ENCODE data around the gene KCNT2. TPM values are rescaled to one million over a fixed set of nuclear protein-coding genes. Genes with fewer than 3 reads are reported as not detected.

KCNT2 gene
- total and polyA plus RNA-seq, 4 donors, result 1.7 to 11.2 (median 6.8) TPM

GRCh38 chr1:196609370-196609737 is 1.1 kb upstream of the KCNT2 start:
- 27% methylated on average over 10 of the region's 10 CpGs for WGBS
- no peak for DNase-seq (ENCODE audit: low spot score)
- no peaks in the 10 kb centered on the region for H3K27me3 ChIP-seq (ENCODE audit: control insufficient read depth in 4 of 4, insufficient read depth in 4 of 4, low read length in 3 of 4)
- peaks cover 1 to 33% (median 12%) of the 10 kb centered on the region in 4 donors for H3K4me1 ChIP-seq (ENCODE audit: control insufficient read depth in 4 of 4, insufficient read depth in 4 of 4, low read length in 3 of 4)
- no peaks in the 10 kb centered on the region for H3K9me3 ChIP-seq (ENCODE audit: control insufficient read depth in 4 of 4, low read length in 3 of 4)
- no peaks in the 10 kb centered on the region for H3K36me3 ChIP-seq (ENCODE audit: control insufficient read depth in 4 of 4, insufficient read depth in 3 of 4, low read depth in 1 of 4, low read length in 3 of 4)
- H3K27ac ChIP-seq (ENCODE audit: low read depth in 1 of 2, low read length in 2 of 2), result peak overlapping the region; percentile 93 to 94
- TF ChIP-seq TAF1 (conservative IDR thresholded peaks at IDR 0.05), result peak; percentile 62
- no peak for TF ChIP-seq ZBTB33 (IDR thresholded peaks at IDR 0.05)
- TF ChIP-seq RAD21 (IDR thresholded peaks at IDR 0.05), result peak in 1 of 2 donors; percentile 5
- peak overlapping the region; percentile 71 to 91 (median 85) for H3K4me3 ChIP-seq (ENCODE audit: low read depth in 1 of 3, low read length in 3 of 3)
- H3K9ac ChIP-seq (ENCODE audit: low read depth in 1 of 2, low read length in 2 of 2), result peak overlapping the region; percentile 49 to 82

DNA sequence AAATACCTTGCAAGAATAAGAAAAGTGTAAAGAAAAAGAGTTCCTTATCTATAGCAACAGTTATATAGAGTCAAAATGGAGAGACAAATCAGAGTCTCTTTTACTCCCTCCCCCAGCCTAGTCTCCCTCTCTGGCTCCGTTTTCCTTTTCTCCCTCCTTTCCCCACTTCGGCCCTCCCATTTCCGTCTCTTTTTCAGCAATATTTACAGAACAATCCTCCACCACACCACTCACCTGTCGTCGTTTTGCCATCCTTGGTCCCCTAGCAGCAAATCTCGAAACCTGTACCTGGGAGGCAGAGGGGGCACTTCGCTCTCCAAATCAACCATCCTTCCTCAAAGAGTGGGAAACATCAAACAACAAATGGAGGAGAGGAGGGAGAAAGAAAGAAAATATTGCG is 259 bp downstream of the KCNT2 start:
- no peaks in the 10 kb centered on the region for H3K36me3 ChIP-seq (ENCODE audit: control insufficient read depth in 4 of 4, insufficient read depth in 3 of 4, low read depth in 1 of 4, low read length in 3 of 4)
- H3K27me3 ChIP-seq (ENCODE audit: control insufficient read depth in 4 of 4, insufficient read depth in 4 of 4, low read length in 3 of 4), result no peaks in the 10 kb centered on the region
- TF ChIP-seq FOXA2 (IDR thresholded peaks at IDR 0.05) (no peak), RAD21 (IDR thresholded peaks at IDR 0.05) (no peak), HNF4G (IDR thresholded peaks at IDR 0.05) (no peak), ZBTB33 (IDR thresholded peaks at IDR 0.05) (no peak), REST (IDR thresholded peaks at IDR 0.05) (no peak), TAF1 (conservative IDR thresholded peaks at IDR 0.05) (no peak), MAX (IDR thresholded peaks at IDR 0.05) (no peak), CTCF (IDR thresholded peaks at IDR 0.05; ENCODE audit: low read depth, low read length, missing input control) (no peak), GABPA (IDR thresholded peaks at IDR 0.05 in 1 of 2, conservative IDR thresholded peaks at IDR 0.05 in 1 of 2) (no peak), SP1 (IDR thresholded peaks at IDR 0.05) (no peak), EGR1 (IDR thresholded peaks at IDR 0.05; ENCODE audit: low read depth in 2 of 2) (no peak), YY1 (IDR thresholded peaks at IDR 0.05) (no peak), NR2F2 (IDR thresholded peaks at IDR 0.05) (no peak), FOXA1 (IDR thresholded peaks at IDR 0.05) (no peak), RXRA (IDR thresholded peaks at IDR 0.05) (no peak)
- TF ChIP-seq, protein P1, sequence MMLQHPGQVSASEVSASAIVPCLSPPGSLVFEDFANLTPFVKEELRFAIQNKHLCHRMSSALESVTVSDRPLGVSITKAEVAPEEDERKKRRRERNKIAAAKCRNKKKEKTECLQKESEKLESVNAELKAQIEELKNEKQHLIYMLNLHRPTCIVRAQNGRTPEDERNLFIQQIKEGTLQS (IDR thresholded peaks at IDR 0.05), result no peak
- H3K9ac ChIP-seq (ENCODE audit: low read depth in 1 of 2, low read length in 2 of 2), result peak overlapping the region; percentile 82 to 86
- peak overlapping the region; percentile 93 to 94 for H3K27ac ChIP-seq (ENCODE audit: low read depth in 1 of 2, low read length in 2 of 2)
- no peaks in the 10 kb centered on the region for H3K9me3 ChIP-seq (ENCODE audit: control insufficient read depth in 4 of 4, low read length in 3 of 4)
- peak overlapping the region; percentile 71 to 91 (median 85) for H3K4me3 ChIP-seq (ENCODE audit: low read depth in 1 of 3, low read length in 3 of 3)
- H3K4me1 ChIP-seq (ENCODE audit: control insufficient read depth in 4 of 4, insufficient read depth in 4 of 4, low read length in 3 of 4), result peaks cover 3 to 38% (median 18%) of the 10 kb centered on the region in 4 donors
- 2% methylated on average over 8 of the region's 8 CpGs for WGBS
- DNase-seq (ENCODE audit: low spot score), result no peak

Data from liver (tissue), 9 donors.